ENCODE results near the gene EDIL3. TPM values are rescaled to one million over a fixed set of nuclear protein-coding genes. Genes with fewer than 3 reads are reported as not detected.

The EDIL3 gene
- total and polyA plus RNA-seq, 10 of the 15 experiments (the other 5 are each of a cell fraction or from before 2014, with no cell fraction given): 0.01 to 0.62 (median 0.20) TPM

DNA sequence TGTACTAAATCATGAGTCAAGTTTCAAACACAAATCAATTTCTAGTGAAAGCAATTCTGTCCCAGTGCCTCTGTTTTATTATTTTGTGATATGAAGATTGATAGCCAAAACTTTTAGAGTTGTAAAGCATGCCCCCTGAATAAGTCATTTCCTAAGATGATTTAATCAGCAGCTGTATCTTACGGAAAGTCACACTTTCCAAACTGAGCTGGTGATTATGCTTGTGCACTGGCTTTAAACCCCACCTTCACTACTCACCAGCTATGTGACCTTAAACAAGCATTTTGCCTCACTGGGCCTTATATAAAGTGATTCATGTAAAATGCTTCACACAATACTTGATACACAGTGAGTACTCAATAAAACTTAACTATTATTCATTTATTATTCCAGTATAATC lies 78.1 kb downstream of the EDIL3 start:
- 0% methylated on average over 1 of the region's 1 CpG for WGBS (ENCODE audit: insufficient coverage, insufficient replicate concordance, low lambda C conversion rate, missing lambda C conversion rate)
- Histone ChIP-seq H3K4me2 (ENCODE audit: control insufficient read depth, insufficient read depth) (no peak overlapping the region), H3K4me1 (ENCODE audit: control insufficient read depth, insufficient read depth, low read length) (no peaks in the 10 kb centered on the region), H3K36me3 (ENCODE audit: control insufficient read depth in 2 of 2, insufficient read depth in 2 of 2, low read length in 1 of 2) (no peaks in the 10 kb centered on the region), H4K20me1 (ENCODE audit: control insufficient read depth, insufficient read depth) (no peaks in the 10 kb centered on the region), H2AFZ (ENCODE audit: control insufficient read depth, low read depth, low read length) (no peak overlapping the region), H3K27me3 (replicated peaks in 1 of 2; ENCODE audit: control insufficient read depth in 2 of 2, insufficient read depth in 2 of 2, low read length in 1 of 2) (no peaks in the 10 kb centered on the region), H3K9ac (ENCODE audit: control insufficient read depth, insufficient read depth, low read length) (no peak overlapping the region), H3K4me3 (no peak overlapping the region), H3K79me2 (ENCODE audit: control insufficient read depth, insufficient read depth, low read length) (no peaks in the 10 kb centered on the region), H3K9me3 (replicated peaks; ENCODE audit: control insufficient read depth, insufficient read depth, low read length) (no peaks in the 10 kb centered on the region), H3K27ac (ENCODE audit: control insufficient read depth, insufficient read depth) (no peak overlapping the region)
- TF ChIP-seq PAX8 (IDR thresholded peaks at IDR 0.05) (no peak), MEF2B (IDR thresholded peaks at IDR 0.05; ENCODE audit: partially characterized antibody, poor library complexity, severe bottlenecking) (no peak), CEBPB (IDR thresholded peaks at IDR 0.05; ENCODE audit: borderline replicate concordance in 1 of 2, low read depth in 2 of 2, low read length in 2 of 2) (no peak), RAD51 (IDR thresholded peaks at IDR 0.05) (no peak), TCF3 (IDR thresholded peaks at IDR 0.05; ENCODE audit: borderline replicate concordance, insufficient read depth, low read depth, low read length) (no peak), ZNF274 (IDR thresholded peaks at IDR 0.05; ENCODE audit: insufficient read depth, insufficient read length) (no peak), ETV6 (conservative IDR thresholded peaks at IDR 0.05 in 1 of 2, IDR thresholded peaks at IDR 0.05 in 1 of 2; ENCODE audit: borderline replicate concordance in 1 of 2, low read depth in 1 of 2) (no peak), NFXL1 (IDR thresholded peaks at IDR 0.05; ENCODE audit: borderline replicate concordance) (no peak), BRCA1 (IDR thresholded peaks at IDR 0.05; ENCODE audit: low read depth, low read length) (no peak), ESRRA (IDR thresholded peaks at IDR 0.05; ENCODE audit: low read length) (no peak), BCL11A (IDR thresholded peaks at IDR 0.05; ENCODE audit: low read depth, low read length) (no peak), CREB1 (IDR thresholded peaks at IDR 0.05; ENCODE audit: low read depth) (no peak), TARDBP (IDR thresholded peaks at IDR 0.05; ENCODE audit: borderline replicate concordance) (no peak), ZNF207 (IDR thresholded peaks at IDR 0.05; ENCODE audit: borderline replicate concordance) (no peak)
- TF ChIP-seq, protein P1, sequence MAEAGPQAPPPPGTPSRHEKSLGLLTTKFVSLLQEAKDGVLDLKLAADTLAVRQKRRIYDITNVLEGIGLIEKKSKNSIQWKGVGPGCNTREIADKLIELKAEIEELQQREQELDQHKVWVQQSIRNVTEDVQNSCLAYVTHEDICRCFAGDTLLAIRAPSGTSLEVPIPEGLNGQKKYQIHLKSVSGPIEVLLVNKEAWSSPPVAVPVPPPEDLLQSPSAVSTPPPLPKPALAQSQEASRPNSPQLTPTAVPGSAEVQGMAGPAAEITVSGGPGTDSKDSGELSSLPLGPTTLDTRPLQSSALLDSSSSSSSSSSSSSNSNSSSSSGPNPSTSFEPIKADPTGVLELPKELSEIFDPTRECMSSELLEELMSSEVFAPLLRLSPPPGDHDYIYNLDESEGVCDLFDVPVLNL (IDR thresholded peaks at IDR 0.05; ENCODE audit: low read depth, low read length): no peak
- TF ChIP-seq, protein P2, sequence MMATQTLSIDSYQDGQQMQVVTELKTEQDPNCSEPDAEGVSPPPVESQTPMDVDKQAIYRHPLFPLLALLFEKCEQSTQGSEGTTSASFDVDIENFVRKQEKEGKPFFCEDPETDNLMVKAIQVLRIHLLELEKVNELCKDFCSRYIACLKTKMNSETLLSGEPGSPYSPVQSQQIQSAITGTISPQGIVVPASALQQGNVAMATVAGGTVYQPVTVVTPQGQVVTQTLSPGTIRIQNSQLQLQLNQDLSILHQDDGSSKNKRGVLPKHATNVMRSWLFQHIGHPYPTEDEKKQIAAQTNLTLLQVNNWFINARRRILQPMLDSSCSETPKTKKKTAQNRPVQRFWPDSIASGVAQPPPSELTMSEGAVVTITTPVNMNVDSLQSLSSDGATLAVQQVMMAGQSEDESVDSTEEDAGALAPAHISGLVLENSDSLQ (IDR thresholded peaks at IDR 0.05): no peak
- RAD21 ChIA-PET (ENCODE audit: unreplicated experiment): no interaction called here
- SMC1A ChIA-PET (ENCODE audit: uncharacterized antibody, unreplicated experiment): interaction anchor here (0.6 kb wide), 1 partner anchor 45 kb away, joined by 3 read pairs; no protein-coding TSS in a partner anchor
- ATAC-seq (no peak), FAIRE-seq (no peak), DNase-seq (ENCODE audit: low read depth, low spot score) (no peak)
- in situ Hi-C loops (cut with MboI) (no loop called here), intact Hi-C loops (cut with micrococcal nuclease; ENCODE audit: unreplicated experiment) (no loop called here)
- CTCF ChIA-PET: no interaction called here
- POLR2A ChIA-PET: no interaction called here
- no TSS peak for BruUV-seq (replicated peaks)
